Common myeloid progenitor, CD34-positive (primary cell): Measurements from ENCODE around the gene TICRR.
A peak's percentile ranks its signal among the peaks of the same experiment; 100 is the strongest.

Experiments
- CTCF ChIA-PET: fragments of 350-600 bp; sonication (Branson Sonifier 250); formaldehyde crosslinking; loops from one replicate; lab custom pipeline; 2021; ENCODE audit warnings: antibody characterized with exemption; lab: Charles Lee
- POLR2A ChIA-PET: fragments of 350-600 bp; sonication (Branson Sonifier 250); formaldehyde crosslinking; loops from one replicate; lab custom pipeline; 2021; ENCODE audit warnings: antibody characterized with exemption; lab: Charles Lee
- DNase-seq, 3 donors: peaks; one replicate each; pipeline versions ENCODE4 v3.0.0 to v3.0.0-alpha.2; 2013
- H3K27ac ChIP-seq, 2 experiments: 1 replicate in 1 of 2; 2 replicates in 1 of 2; pipeline ENCODE4 v1.7.0; 2013; ENCODE audit warnings: inconsistent platforms in 2 of 2, low read length in 2 of 2, mild to moderate bottlenecking in 2 of 2, low read depth in 1 of 2, moderate library complexity in 1 of 2; ENCODE audit not compliant: severe bottlenecking in 2 of 2, insufficient read depth in 1 of 2, poor library complexity in 1 of 2
- H3K27me3 ChIP-seq, 5 experiments: replicated peaks in 2 of 5; 1 replicate in 3 of 5; 2 replicates in 2 of 5; pipeline versions ENCODE4 v1.6.1 to v1.7.0; 2013; ENCODE audit warnings: low read length in 4 of 5, mild to moderate bottlenecking in 2 of 5, moderate library complexity in 2 of 5, inconsistent platforms in 1 of 5; ENCODE audit not compliant: insufficient read depth in 5 of 5, control insufficient read depth in 4 of 5
- H3K36me3 ChIP-seq, 4 experiments: 1 replicate in 2 of 4; 2 replicates in 2 of 4; pipeline versions ENCODE4 v1.6.1 to v1.7.0; 2013; ENCODE audit warnings: low read length in 3 of 4, control low read depth in 1 of 4, mild to moderate bottlenecking in 1 of 4; ENCODE audit not compliant: control insufficient read depth in 4 of 4, insufficient read depth in 4 of 4
- H3K4me1 ChIP-seq, 4 experiments: 1 replicate in 3 of 4; 2 replicates in 1 of 4; pipeline versions ENCODE4 v1.6.1 to v1.7.1; 2013; ENCODE audit warnings: low read length in 3 of 4, mild to moderate bottlenecking in 3 of 4, control low read depth in 1 of 4, inconsistent platforms in 1 of 4, moderate library complexity in 1 of 4; ENCODE audit not compliant: control insufficient read depth in 4 of 4, insufficient read depth in 4 of 4; ENCODE audit errors: control extremely low read depth in 1 of 4
- H3K4me3 ChIP-seq, 7 experiments: 1 replicate in 4 of 7; 2 replicates in 3 of 7; pipeline versions ENCODE4 v1.5.1 to v1.7.0; 2013; ENCODE audit warnings: mild to moderate bottlenecking in 7 of 7, low read length in 6 of 7, moderate library complexity in 6 of 7, inconsistent platforms in 2 of 7, low read depth in 2 of 7, control low read depth in 1 of 7; ENCODE audit not compliant: insufficient read depth in 4 of 7, control insufficient read depth in 1 of 7; ENCODE audit errors: extremely low read depth in 1 of 7
- H3K9me3 ChIP-seq, 5 experiments: 1 replicate in 4 of 5; 2 replicates in 1 of 5; pipeline versions ENCODE4 v1.6.1 to v1.7.1; 2013; ENCODE audit warnings: low read length in 4 of 5, mild to moderate bottlenecking in 2 of 5, inconsistent platforms in 1 of 5, low read depth in 1 of 5, moderate library complexity in 1 of 5; ENCODE audit not compliant: control insufficient read depth in 4 of 5, insufficient read depth in 2 of 5; ENCODE audit errors: control extremely low read depth in 1 of 5
- WGBS: methylation state at CpG from one replicate; pipeline ENCODE4 v1.1.5; 2013; ENCODE audit not compliant: insufficient coverage; 5-methylcytosine and 5-hydroxymethylcytosine counted together

Gene TICRR

DNA sequence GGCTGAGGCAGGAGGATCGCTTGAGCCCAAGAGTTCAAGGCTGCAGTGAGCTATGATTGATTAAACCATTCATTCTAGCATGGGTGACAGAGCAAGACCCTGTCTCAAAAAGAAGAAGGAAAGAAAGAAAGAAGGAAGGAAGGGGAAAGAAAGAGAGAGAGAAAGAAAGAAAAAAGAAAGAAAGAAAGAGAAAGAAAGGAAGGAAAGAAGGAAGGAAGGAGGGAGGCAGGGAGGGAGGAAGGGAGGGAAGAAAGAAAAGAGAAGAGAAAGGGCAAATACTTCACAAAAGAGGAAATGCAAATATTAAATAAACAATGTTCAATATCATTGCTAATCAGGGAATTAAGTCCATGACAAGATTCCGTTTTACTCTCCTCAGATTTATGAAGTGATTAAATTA lies 84.0 kb downstream of the TICRR start:
- 67% methylated on average over 1 of the region's 2 CpGs for WGBS
- peaks cover 4 to 34% (median 24%) of the 10 kb centered on the region in 4 experiments for H3K4me1 ChIP-seq
- no peaks in the 10 kb centered on the region for H3K9me3 ChIP-seq
- no peak for DNase-seq
- H3K36me3 ChIP-seq: no peaks in the 10 kb centered on the region
- no peak overlapping the region for H3K27ac ChIP-seq
- POLR2A ChIA-PET: no interaction called here
- CTCF ChIA-PET: interaction anchor here (1.2 to 7.3 kb wide), 3 partner anchors 11 to 14 kb away, joined by 5 to 46 read pairs (median 10); no protein-coding TSS in a partner anchor
- H3K4me3 ChIP-seq: no peak overlapping the region
- peaks cover 0 to 5% (median 0%) of the 10 kb centered on the region in 5 experiments for H3K27me3 ChIP-seq

DNA sequence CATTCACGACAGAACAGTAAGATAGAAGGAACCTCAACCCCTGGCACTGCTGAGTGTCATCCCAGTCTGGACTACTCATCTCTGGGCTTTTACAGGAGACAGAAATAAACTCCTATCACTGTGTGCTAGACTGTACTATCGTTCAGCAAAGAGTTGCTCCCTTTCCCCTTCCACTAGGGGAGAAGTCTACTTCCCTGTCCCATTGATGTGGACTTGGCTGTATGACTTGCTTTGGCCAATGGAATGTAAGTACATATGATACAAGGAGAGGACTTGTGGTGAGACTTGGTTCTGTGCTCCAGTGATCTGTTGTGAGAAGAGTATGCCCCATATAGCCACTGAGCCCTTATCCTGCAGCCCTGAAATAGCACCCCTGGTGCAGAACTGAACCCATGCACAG lies 85.3 kb downstream of the TICRR start:
- WGBS: 100% methylated on average over 1 of the region's 2 CpGs
- no peaks in the 10 kb centered on the region for H3K36me3 ChIP-seq
- no peak overlapping the region for H3K4me3 ChIP-seq
- ChIA-PET POLR2A (no interaction called here), CTCF (interaction anchor here (3.7 to 7.3 kb wide), 2 partner anchors 13 to 14 kb away, joined by 19 to 46 read pairs; no protein-coding TSS in a partner anchor)
- peaks cover 0 to 4% (median 0%) of the 10 kb centered on the region in 5 experiments for H3K27me3 ChIP-seq
- no peak overlapping the region for H3K27ac ChIP-seq
- no peaks in the 10 kb centered on the region for H3K9me3 ChIP-seq
- H3K4me1 ChIP-seq: peaks cover 0 to 27% (median 21%) of the 10 kb centered on the region in 4 experiments
- DNase-seq: no peak

DNA sequence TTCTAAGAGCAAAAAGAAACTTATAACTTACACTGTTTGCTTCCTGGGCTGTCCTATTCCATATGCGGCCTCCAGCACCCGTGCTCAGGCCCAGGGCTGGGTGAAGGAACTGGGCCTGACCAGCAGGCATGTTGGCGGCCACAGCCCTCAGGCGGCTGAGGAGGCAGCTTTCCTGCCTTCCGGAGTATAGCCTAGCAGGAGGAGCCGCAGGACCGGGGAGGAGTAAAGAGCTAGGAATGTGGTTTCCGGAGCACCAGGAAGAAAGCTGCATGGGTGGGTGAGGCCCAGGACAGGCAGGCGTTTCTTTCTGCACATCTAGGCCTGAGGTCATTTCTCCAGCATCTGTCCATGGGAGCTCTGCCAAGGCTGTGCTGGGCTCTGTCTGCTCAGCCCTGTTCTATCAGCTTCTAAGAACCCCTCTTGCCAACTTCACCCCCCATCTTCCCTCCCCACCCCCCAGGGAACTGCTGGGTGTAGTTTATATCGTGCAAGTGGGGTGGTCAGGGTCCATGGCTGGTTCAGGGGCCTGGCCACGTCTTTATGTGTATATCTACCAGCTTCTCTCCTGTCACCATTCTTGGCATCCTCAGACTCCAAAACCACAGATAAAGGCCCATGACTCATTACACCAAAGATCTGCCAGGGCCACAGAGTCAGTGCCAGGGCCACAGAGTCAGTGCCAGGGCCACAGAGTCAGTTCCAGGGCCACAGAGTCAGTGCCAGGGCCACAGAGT lies 87.8 kb downstream of the TICRR start:
- CTCF ChIA-PET: interaction anchor here (0.8 to 7.3 kb wide), 3 partner anchors 10 to 88 kb away, joined by 3 to 46 read pairs (median 19); partner anchors contain the start of gene MESP1
- Histone ChIP-seq H3K27me3 (peaks cover 0 to 9% (median 0%) of the 10 kb centered on the region in 5 experiments), H3K27ac (peak overlapping the region in 1 of 2 experiments; percentile 27)

DNA sequence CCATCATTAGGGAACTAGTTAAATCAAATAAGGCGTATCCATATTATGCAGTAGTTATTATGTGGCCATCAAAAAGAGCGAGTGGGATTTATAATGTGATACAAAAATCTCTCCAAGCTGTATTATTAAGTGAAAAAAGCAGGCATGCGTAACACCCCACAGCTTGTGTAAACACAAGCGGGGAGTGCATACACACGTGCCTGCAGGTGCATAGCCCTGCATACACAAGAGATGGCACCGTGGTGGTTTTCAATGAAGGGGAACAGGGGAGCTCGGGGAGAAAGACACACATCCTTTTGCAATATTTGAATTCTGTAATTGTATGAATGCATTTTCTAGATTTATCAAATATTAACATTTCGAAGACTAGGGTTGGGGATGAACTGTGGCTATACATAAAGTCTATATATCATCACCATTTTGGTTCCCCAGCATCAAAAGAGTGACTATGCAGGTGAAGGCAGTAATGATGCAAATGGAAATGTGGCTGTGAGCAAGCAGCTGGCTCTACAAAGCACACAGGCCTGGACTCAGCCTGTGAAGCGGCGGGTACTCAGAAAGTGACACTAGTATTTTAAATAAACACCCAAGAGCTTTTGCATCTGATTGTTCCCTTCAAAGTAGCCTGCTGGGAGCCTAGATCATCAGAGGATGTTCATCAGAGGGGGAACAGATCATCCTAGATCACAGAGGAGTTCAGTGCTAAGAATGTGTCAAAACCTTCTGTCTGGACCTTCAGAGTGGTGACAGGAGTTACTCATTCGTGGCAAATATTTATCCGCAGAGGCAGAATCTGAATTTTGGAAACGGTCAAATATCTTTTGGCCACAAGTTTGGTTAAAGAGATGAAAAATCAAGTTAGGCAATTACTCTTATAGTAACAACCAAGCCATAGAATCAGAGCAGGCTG lies 89.4 kb downstream of the TICRR start:
- no peak for DNase-seq
- peaks cover 0 to 9% (median 0%) of the 10 kb centered on the region in 5 experiments for H3K27me3 ChIP-seq
- no peak overlapping the region for H3K27ac ChIP-seq
- CTCF ChIA-PET: interaction anchor here (1.5 to 3.7 kb wide), 4 partner anchors 9 to 19 kb away, joined by 3 to 19 read pairs (median 8); partner anchors contain the start of gene KIF7
- H3K36me3 ChIP-seq: no peaks in the 10 kb centered on the region
- 100% methylated on average over 7 of the region's 13 CpGs for WGBS
- peak overlapping the region in 4 of 7 experiments; percentile 10 to 74 (median 70) for H3K4me3 ChIP-seq
- POLR2A ChIA-PET: interaction anchor here (0.6 to 1.2 kb wide), 2 partner anchors 10 to 39 kb away, joined by 3 read pairs; no protein-coding TSS in a partner anchor
- H3K4me1 ChIP-seq: peaks cover 0 to 23% (median 20%) of the 10 kb centered on the region in 4 experiments
- H3K9me3 ChIP-seq: no peaks in the 10 kb centered on the region

More for the DNA sequence above, 87.8 kb downstream of the TICRR start:
- H3K4me1 ChIP-seq: peaks cover 0 to 23% (median 20%) of the 10 kb centered on the region in 4 experiments
- no peaks in the 10 kb centered on the region for H3K9me3 ChIP-seq
- WGBS: 44% methylated on average over 10 of the region's 11 CpGs
- POLR2A ChIA-PET: interaction anchor here (0.7 kb wide), 1 partner anchor 287 kb away, joined by 3 read pairs; no protein-coding TSS in a partner anchor
- peak overlapping the region in 2 of 7 experiments; percentile 16 to 28 for H3K4me3 ChIP-seq
- peak in 2 of 3 donors; percentile 55 to 70 for DNase-seq
- H3K36me3 ChIP-seq: no peaks in the 10 kb centered on the region

DNA sequence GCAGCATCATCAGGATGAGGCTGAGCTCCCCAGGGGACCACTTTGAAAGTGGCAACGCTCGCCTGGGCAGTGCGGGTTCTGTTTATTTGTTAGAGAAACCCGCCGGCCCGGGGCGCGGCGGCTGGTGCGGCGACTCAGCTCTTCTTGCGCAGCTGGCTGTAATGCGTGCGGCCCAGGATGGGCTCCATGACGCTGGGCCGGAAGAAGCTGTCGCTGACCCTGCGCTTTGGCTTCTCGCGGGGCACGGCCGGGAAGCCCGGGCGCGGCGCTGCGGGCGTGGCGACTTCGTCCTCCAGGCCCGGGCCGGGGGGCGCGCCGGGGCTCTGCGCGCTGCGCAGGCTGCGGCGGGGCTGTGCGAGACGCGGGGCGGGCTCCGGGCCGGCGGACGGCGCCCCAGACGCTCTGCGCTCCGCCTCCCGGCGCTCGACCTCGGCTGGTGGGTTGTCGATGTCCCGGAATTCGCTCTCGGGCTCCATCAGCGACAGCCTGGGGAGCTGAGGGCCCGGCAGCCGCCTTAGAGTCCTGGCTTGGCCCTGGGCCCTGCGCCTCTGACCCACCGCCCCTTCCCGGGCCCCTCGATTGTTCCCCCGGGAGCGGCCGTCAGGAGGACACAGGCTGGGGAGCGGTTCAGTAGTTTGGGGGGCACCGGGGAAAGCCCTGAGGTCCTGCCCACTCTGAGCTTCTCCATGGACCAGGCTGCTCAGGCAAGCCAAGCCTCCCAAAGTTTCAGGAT lies 90.3 kb downstream of the TICRR start:
- Histone ChIP-seq H3K4me1 (peaks cover 0 to 23% (median 20%) of the 10 kb centered on the region in 4 experiments), H3K4me3 (peak overlapping the region; percentile 28 to 74 (median 57)), H3K27ac (no peak overlapping the region), H3K9me3 (no peaks in the 10 kb centered on the region), H3K27me3 (peaks cover 0 to 7% (median 0%) of the 10 kb centered on the region in 5 experiments), H3K36me3 (no peaks in the 10 kb centered on the region)
- ChIA-PET CTCF (interaction anchor here (0.6 to 1.9 kb wide), 3 partner anchors 8 to 520 kb away, joined by 3 to 13 read pairs (median 3); no protein-coding TSS in a partner anchor), POLR2A (interaction anchor here (0.6 to 1.2 kb wide), 2 partner anchors 11 to 38 kb away, joined by 3 read pairs; no protein-coding TSS in a partner anchor)
- 3% methylated on average over 46 of the region's 72 CpGs for WGBS
- DNase-seq: peak; percentile 33 to 60 (median 43)
